Breast epithelium (tissue), 4 donors: ENCODE results near the gene CLEC1A. TPM values are rescaled to one million over a fixed set of nuclear protein-coding genes. Genes with fewer than 3 reads are reported as not detected.

Source experiments
- DNase-seq, 2 donors: peaks; one replicate each; pipeline ENCODE4 v3.0.0-alpha.2; 2019; ENCODE audit warnings: low spot score in 2 of 2
- H3K27ac ChIP-seq, 2 donors: fragments of 200-600 bp; sonication (generic) in 1 of 2; one replicate each; pipeline ENCODE4 v1.5.1; 2016 to 2019; ENCODE audit warnings: mild to moderate bottlenecking in 1 of 2
- H3K27me3 ChIP-seq, 2 donors: fragments of 200-600 bp; sonication (generic) in 1 of 2; one replicate each; pipeline versions ENCODE4 v1.5.1 to v1.6.0; 2017 to 2019; ENCODE audit warnings: control low read depth in 1 of 2, mild to moderate bottlenecking in 1 of 2
- H3K36me3 ChIP-seq: fragments of 200-600 bp; one replicate; pipeline ENCODE4 v1.5.1; 2019
- H3K4me1 ChIP-seq, 2 donors: fragments of 200-600 bp; sonication (generic); one replicate each; pipeline ENCODE4 v1.5.1; 2016 to 2019; ENCODE audit warnings: control low read depth in 1 of 2
- H3K4me3 ChIP-seq, 3 donors: fragments of 200-600 bp; sonication (generic); 1 replicate in 2 of 3; 2 replicates in 1 of 3; pipeline ENCODE4 v1.5.1; 2016 to 2019; ENCODE audit warnings: mild to moderate bottlenecking in 3 of 3, moderate library complexity in 2 of 3
- H3K9me3 ChIP-seq, 2 donors: fragments of 200-600 bp; sonication (generic) in 1 of 2; one replicate each; pipeline ENCODE4 v1.5.1; 2016 to 2019; ENCODE audit warnings: control low read depth in 1 of 2
- POLR2A ChIP-seq: fragments of 450-650 bp; IDR thresholded peaks from one replicate; pipeline ENCODE4 v1.6.1; 2016; ENCODE audit warnings: antibody characterized with exemption, mild to moderate bottlenecking, moderate library complexity
- POLR2AphosphoS5 ChIP-seq, 3 donors: sonication (generic); formaldehyde crosslinking; IDR thresholded peaks; one replicate each; pipeline ENCODE4 v1.6.1; 2017; ENCODE audit warnings: antibody characterized with exemption in 3 of 3
- intact Hi-C: fragments of 100-400 bp; cut with DNase I; formaldehyde crosslinking; loops from one replicate; pipeline ENCODE4 v1.15.1; 2023; ENCODE audit warnings: low total_unique reads
- total RNA-seq, 3 donors: library from RNA; depleted of rRNA; stranded (reverse); fragments of >200 nt; gene quantifications; one replicate each; pipeline ENCODE4 v1.1.0, GENCODE V29; 2016
- TF ChIP-seq, protein P1 (sequence below), 3 donors: fragments of 450-650 bp; IDR thresholded peaks; one replicate each; pipeline ENCODE4 v1.5.1; 2016 to 2017; ENCODE audit warnings: antibody characterized with exemption in 3 of 3, mild to moderate bottlenecking in 3 of 3, moderate library complexity in 3 of 3

The CLEC1A gene
- total RNA-seq, 3 donors from 2014 or later: 1.9 to 6.9 (median 4.3) TPM

DNA sequence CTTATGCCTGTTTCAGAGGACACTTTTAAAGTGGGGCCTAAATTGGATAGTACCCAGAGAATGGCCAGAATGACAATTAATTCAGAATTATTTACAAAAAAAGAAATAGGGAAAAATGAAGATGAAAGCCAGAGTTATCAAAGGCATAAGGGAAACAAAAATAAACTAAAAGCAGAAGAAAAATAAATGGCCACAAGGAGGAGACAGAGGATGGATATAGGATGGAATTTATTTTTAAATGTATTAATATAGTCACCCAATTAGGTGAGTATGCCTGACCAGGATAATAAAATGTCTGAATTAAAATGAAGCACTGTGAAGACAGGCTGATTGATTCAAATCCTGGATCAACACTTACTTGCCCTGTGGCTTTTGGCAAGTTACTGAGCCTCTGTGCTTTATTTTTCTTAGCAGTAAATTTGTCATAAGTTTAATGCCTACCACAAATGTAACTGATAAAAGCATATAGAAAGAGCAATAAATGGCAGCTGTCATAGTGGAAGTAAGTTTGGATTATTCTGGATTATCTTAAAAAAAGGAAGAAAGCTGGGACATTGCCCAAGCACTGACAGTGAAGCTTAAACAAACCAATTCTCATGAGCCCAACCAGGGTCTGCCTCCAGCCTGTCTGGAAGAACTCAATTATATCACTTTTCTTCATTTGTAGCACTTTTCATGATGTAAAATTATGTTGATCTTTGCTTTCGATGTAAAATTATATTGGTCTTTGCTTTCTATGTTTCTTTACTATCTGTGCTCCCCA is 64.8 kb downstream of the CLEC1A start:
- no peaks in the 10 kb centered on the region for H3K9me3 ChIP-seq
- intact Hi-C loops: loop anchor here (10.0 kb wide), 1 partner anchor 101 kb away; the partner anchor contains the start of gene CLEC7A
- no peak for DNase-seq

DNA sequence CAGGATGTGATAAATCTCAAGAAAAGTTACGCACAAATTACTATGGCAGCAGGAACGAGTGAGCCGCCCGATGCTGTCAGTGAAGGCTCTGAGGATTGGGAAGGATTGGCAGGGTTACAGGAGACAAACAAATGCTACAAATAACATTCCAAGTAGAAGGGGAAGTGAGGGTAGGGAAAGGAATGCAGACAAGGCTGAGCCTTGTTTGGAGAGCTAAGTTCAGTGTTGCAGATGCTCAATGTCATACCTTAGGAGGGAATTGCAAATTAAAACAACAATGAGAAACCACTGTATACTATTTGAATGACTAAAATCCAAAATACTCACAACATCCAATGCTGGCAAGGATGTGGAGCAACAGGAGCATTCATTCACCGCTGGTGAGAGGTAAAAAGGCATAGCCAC is 67.0 kb downstream of the CLEC1A start:
- intact Hi-C loops: loop anchor here (10.0 kb wide), 1 partner anchor 103 kb away; the partner anchor contains the start of gene CLEC7A
- Histone ChIP-seq H3K4me1 (no peaks in the 10 kb centered on the region), H3K36me3 (no peaks in the 10 kb centered on the region), H3K27me3 (no peaks in the 10 kb centered on the region), H3K27ac (no peak overlapping the region), H3K9me3 (no peaks in the 10 kb centered on the region), H3K4me3 (no peak overlapping the region)
- TF ChIP-seq, protein P1, sequence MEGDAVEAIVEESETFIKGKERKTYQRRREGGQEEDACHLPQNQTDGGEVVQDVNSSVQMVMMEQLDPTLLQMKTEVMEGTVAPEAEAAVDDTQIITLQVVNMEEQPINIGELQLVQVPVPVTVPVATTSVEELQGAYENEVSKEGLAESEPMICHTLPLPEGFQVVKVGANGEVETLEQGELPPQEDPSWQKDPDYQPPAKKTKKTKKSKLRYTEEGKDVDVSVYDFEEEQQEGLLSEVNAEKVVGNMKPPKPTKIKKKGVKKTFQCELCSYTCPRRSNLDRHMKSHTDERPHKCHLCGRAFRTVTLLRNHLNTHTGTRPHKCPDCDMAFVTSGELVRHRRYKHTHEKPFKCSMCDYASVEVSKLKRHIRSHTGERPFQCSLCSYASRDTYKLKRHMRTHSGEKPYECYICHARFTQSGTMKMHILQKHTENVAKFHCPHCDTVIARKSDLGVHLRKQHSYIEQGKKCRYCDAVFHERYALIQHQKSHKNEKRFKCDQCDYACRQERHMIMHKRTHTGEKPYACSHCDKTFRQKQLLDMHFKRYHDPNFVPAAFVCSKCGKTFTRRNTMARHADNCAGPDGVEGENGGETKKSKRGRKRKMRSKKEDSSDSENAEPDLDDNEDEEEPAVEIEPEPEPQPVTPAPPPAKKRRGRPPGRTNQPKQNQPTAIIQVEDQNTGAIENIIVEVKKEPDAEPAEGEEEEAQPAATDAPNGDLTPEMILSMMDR (IDR thresholded peaks at IDR 0.05): no peak
- TF ChIP-seq POLR2AphosphoS5 (IDR thresholded peaks at IDR 0.05) (no peak), POLR2A (no peak)
- no peak for DNase-seq

More for the DNA sequence above, 64.8 kb downstream of the CLEC1A start:
- TF ChIP-seq, protein P1 (IDR thresholded peaks at IDR 0.05): peak in 2 of 3 donors; percentile 49 to 56
- TF ChIP-seq POLR2A: no peak
- TF ChIP-seq POLR2AphosphoS5 (IDR thresholded peaks at IDR 0.05): no peak
- Histone ChIP-seq H3K4me3 (no peak overlapping the region), H3K27me3 (no peaks in the 10 kb centered on the region), H3K27ac (no peak overlapping the region), H3K36me3 (no peaks in the 10 kb centered on the region), H3K4me1 (no peaks in the 10 kb centered on the region)

DNA sequence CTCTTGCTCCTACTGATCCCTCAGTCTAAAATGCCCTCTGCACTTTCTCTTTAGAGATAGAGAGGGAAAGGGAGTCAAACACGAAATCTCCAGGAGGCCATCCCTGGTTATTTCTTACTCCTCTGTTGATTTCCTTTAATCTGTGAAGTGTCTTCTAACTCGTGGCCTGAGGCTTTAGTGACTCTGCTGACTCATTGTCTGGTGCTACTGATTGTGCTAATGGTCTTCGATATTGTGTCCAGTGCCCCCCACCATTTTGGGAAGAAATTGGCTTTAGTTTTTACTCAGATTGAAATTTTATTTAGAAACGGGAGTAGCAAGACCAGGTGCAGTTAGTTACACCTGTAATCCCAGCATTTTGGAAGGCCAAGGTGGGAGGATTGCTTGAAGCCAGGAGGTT is 67.5 kb downstream of the CLEC1A start:
- Histone ChIP-seq H3K27me3 (no peaks in the 10 kb centered on the region), H3K4me1 (no peaks in the 10 kb centered on the region), H3K27ac (no peak overlapping the region), H3K36me3 (no peaks in the 10 kb centered on the region), H3K4me3 (no peak overlapping the region), H3K9me3 (no peaks in the 10 kb centered on the region)
- no peak for TF ChIP-seq POLR2AphosphoS5 (IDR thresholded peaks at IDR 0.05)
- TF ChIP-seq POLR2A: no peak
- DNase-seq: no peak
- intact Hi-C loops: loop anchor here (10.0 kb wide), 1 partner anchor 103 kb away; the partner anchor contains the start of gene CLEC7A

DNA sequence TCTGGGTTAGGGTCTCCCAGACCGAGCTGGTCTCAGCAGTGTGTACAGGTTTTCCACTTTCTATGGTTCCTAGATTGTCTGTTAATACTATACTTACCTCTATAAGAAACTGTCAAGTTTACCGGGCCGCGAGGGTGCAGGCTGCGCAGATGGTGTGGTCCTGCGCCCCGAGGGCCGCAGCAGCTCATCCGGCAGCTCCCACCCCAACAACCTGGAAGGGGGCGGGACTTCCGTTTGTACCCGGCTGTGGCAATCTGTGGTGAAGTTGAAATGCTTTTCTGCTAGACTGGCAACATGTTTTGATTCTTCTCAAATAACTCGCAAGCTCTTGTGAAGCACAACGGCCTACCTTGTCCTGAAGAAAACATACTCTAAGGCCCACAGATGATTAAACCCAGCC is 68.3 kb downstream of the CLEC1A start, which contains the start of gene CLEC9A:
CLEC9A (plus strand) TSS at position 237 of the 400 bp plus-strand sequence. CDS start 22,006 bp downstream, outside the sequence.
- no peak within 1 kb of the TSS for H3K4me3 ChIP-seq
- H3K4me1 ChIP-seq: no peaks in the 10 kb centered on the region
- no peaks in the 10 kb centered on the region for H3K9me3 ChIP-seq
- no peak for DNase-seq
- H3K27ac ChIP-seq: no peak within 1 kb of the TSS
- intact Hi-C loops: loop anchor here (10.0 kb wide), 1 partner anchor 104 kb away; the partner anchor contains the start of gene CLEC7A
- no peaks in the 10 kb centered on the region for H3K27me3 ChIP-seq
- no peak for TF ChIP-seq POLR2AphosphoS5 (IDR thresholded peaks at IDR 0.05)
- no peak for TF ChIP-seq POLR2A
- TF ChIP-seq, protein P1 (IDR thresholded peaks at IDR 0.05): no peak
- no peaks in the 10 kb centered on the region for H3K36me3 ChIP-seq

DNA sequence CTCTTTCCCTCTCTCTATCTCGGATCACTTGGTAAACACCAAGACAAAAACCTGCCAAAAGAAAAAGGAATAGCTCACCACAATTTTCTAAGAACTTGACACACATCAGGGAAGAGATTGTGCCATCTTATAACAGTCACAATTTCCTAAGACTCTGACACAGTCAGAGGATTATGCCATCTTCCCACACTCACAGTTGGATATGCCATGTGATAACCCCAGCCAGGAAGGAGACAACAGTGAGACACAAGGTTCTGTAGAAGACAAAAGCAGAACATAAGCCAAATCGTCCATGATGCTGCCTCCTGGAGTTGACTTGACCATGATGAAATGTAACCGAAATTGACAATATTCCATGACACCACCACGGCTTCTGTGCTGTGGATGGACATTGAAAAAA is 71.1 kb downstream of the CLEC1A start:
- Histone ChIP-seq H3K4me3 (no peak overlapping the region), H3K27ac (no peak overlapping the region), H3K36me3 (no peaks in the 10 kb centered on the region), H3K27me3 (no peaks in the 10 kb centered on the region), H3K9me3 (no peaks in the 10 kb centered on the region), H3K4me1 (no peaks in the 10 kb centered on the region)
- no peak for DNase-seq
- TF ChIP-seq POLR2A (no peak), POLR2AphosphoS5 (IDR thresholded peaks at IDR 0.05) (no peak)
- TF ChIP-seq, protein P1 (IDR thresholded peaks at IDR 0.05): no peak
- intact Hi-C loops: no loop called here
